ENCODE measurements around the gene NABP2. TPM values are rescaled to one million over a fixed set of nuclear protein-coding genes. Genes with fewer than 3 reads are reported as not detected.

The NABP2 gene
- total RNA-seq, 1 experiment from 2014 or later: 42.7 TPM

DNA sequence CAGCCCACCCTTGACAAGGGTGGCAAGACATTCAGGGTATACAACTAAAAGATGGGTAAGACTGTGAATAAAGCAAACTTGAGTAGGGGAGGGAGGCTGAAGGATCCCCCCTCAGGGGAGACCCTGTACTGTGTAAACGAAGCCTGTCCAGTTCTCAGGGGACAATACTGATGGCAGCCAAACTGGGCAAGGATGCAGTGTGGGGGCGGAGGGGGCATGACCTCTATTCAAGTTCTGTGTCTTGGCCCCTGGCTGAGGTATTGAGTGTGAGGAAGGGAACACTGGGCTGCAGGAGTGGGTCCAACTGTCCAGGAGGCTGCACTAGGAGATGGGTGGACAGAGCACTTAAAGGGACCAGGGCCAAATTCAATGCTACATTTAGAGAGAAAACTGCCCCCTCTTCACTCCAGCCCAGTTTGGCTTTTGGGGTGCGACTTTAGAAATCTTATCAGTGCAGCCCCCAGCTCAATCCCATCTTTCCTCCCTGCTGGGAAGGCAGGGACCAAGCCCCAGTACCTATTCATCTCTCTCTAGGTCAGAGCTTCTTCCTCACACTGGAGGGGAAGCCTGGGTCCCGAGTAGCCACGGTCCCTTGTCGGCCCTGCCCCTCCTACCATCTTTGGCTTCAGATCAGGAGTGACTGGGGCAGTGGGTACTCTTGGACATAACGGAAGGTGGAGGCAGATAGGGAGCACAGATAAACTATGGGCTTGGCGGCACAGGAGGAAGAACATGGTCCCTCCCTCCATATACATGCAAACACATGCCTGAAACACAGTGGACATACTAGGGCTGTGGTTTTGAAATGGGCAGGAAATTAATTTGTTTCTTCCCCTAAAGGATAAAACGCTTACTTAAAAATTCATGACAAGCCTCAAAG is 17.5 kb downstream of the NABP2 start:
- ChIA-PET CTCF (no interaction called here), POLR2A (no interaction called here)
- ATAC-seq (no peak), DNase-seq (ENCODE audit: low spot score) (no peak)
- H3K9me3 Mint-ChIP-seq: no peaks in the 10 kb centered on the region
- no peak overlapping the region for H3K4me3 Mint-ChIP-seq
- no peaks in the 10 kb centered on the region for H3K27me3 Mint-ChIP-seq (ENCODE audit: low read depth)
- peaks cover 52% of the 10 kb centered on the region for H3K36me3 Mint-ChIP-seq
- peaks cover 6% of the 10 kb centered on the region for H3K4me1 Mint-ChIP-seq
- TF ChIP-seq, protein P1, sequence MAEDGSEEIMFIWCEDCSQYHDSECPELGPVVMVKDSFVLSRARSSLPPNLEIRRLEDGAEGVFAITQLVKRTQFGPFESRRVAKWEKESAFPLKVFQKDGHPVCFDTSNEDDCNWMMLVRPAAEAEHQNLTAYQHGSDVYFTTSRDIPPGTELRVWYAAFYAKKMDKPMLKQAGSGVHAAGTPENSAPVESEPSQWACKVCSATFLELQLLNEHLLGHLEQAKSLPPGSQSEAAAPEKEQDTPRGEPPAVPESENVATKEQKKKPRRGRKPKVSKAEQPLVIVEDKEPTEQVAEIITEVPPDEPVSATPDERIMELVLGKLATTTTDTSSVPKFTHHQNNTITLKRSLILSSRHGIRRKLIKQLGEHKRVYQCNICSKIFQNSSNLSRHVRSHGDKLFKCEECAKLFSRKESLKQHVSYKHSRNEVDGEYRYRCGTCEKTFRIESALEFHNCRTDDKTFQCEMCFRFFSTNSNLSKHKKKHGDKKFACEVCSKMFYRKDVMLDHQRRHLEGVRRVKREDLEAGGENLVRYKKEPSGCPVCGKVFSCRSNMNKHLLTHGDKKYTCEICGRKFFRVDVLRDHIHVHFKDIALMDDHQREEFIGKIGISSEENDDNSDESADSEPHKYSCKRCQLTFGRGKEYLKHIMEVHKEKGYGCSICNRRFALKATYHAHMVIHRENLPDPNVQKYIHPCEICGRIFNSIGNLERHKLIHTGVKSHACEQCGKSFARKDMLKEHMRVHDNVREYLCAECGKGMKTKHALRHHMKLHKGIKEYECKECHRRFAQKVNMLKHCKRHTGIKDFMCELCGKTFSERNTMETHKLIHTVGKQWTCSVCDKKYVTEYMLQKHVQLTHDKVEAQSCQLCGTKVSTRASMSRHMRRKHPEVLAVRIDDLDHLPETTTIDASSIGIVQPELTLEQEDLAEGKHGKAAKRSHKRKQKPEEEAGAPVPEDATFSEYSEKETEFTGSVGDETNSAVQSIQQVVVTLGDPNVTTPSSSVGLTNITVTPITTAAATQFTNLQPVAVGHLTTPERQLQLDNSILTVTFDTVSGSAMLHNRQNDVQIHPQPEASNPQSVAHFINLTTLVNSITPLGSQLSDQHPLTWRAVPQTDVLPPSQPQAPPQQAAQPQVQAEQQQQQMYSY (CRISPR knock-in tag; IDR thresholded peaks at IDR 0.05): no peak
- no peak overlapping the region for H3K27ac Mint-ChIP-seq

DNA sequence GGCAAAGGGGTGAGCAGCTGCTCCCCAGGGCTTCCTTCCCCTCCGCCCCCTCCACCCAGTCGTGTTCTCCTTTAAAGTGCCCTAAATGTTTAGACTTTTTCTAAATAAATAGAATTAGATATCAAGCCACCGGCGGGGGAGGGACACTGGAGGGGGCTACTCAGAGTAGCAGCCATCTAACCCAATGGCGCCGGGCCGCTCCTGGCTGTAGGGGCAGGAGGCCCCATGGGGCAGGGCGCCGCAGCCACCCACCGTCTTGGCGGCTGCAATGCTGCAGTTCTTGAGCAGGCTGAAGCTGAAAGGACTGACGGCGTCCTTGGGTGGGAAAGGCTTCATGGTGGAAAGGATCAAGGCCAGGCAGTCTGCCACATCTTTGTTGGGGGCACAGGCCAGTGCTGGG is 18.8 kb downstream of the NABP2 start:
- peaks cover 63% of the 10 kb centered on the region for H3K36me3 Mint-ChIP-seq
- H3K4me3 Mint-ChIP-seq: no peak overlapping the region
- CTCF ChIA-PET: no interaction called here

More for the DNA sequence above, 18.8 kb downstream of the NABP2 start:
- Mint-ChIP-seq H3K27me3 (ENCODE audit: low read depth) (no peaks in the 10 kb centered on the region), H3K27ac (no peak overlapping the region), H3K4me1 (peaks cover 2% of the 10 kb centered on the region; the same call in 1 of the 2 replicates), H3K9me3 (no peaks in the 10 kb centered on the region)
- POLR2A ChIA-PET: interaction anchor here (1.3 kb wide), 1 partner anchor 14 kb away, joined by 3 read pairs; no protein-coding TSS in a partner anchor
- ATAC-seq (no peak), DNase-seq (ENCODE audit: low spot score) (no peak)
- TF ChIP-seq NR1H2 (CRISPR knock-in tag; IDR thresholded peaks at IDR 0.05): no peak
- no peak for TF ChIP-seq MXD4 (CRISPR knock-in tag; IDR thresholded peaks at IDR 0.05; ENCODE audit: borderline replicate concordance)
- TF ChIP-seq, protein P2, sequence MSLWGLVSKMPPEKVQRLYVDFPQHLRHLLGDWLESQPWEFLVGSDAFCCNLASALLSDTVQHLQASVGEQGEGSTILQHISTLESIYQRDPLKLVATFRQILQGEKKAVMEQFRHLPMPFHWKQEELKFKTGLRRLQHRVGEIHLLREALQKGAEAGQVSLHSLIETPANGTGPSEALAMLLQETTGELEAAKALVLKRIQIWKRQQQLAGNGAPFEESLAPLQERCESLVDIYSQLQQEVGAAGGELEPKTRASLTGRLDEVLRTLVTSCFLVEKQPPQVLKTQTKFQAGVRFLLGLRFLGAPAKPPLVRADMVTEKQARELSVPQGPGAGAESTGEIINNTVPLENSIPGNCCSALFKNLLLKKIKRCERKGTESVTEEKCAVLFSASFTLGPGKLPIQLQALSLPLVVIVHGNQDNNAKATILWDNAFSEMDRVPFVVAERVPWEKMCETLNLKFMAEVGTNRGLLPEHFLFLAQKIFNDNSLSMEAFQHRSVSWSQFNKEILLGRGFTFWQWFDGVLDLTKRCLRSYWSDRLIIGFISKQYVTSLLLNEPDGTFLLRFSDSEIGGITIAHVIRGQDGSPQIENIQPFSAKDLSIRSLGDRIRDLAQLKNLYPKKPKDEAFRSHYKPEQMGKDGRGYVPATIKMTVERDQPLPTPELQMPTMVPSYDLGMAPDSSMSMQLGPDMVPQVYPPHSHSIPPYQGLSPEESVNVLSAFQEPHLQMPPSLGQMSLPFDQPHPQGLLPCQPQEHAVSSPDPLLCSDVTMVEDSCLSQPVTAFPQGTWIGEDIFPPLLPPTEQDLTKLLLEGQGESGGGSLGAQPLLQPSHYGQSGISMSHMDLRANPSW (CRISPR knock-in tag; conservative IDR thresholded peaks at IDR 0.05; ENCODE audit: low read depth): no peak
- TF ChIP-seq, protein P3, sequence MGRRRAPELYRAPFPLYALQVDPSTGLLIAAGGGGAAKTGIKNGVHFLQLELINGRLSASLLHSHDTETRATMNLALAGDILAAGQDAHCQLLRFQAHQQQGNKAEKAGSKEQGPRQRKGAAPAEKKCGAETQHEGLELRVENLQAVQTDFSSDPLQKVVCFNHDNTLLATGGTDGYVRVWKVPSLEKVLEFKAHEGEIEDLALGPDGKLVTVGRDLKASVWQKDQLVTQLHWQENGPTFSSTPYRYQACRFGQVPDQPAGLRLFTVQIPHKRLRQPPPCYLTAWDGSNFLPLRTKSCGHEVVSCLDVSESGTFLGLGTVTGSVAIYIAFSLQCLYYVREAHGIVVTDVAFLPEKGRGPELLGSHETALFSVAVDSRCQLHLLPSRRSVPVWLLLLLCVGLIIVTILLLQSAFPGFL (CRISPR knock-in tag; IDR thresholded peaks at IDR 0.05; ENCODE audit: borderline replicate concordance): no peak
- no peak for TF ChIP-seq TEAD1 (CRISPR knock-in tag; IDR thresholded peaks at IDR 0.05)
- TF ChIP-seq, protein P4, sequence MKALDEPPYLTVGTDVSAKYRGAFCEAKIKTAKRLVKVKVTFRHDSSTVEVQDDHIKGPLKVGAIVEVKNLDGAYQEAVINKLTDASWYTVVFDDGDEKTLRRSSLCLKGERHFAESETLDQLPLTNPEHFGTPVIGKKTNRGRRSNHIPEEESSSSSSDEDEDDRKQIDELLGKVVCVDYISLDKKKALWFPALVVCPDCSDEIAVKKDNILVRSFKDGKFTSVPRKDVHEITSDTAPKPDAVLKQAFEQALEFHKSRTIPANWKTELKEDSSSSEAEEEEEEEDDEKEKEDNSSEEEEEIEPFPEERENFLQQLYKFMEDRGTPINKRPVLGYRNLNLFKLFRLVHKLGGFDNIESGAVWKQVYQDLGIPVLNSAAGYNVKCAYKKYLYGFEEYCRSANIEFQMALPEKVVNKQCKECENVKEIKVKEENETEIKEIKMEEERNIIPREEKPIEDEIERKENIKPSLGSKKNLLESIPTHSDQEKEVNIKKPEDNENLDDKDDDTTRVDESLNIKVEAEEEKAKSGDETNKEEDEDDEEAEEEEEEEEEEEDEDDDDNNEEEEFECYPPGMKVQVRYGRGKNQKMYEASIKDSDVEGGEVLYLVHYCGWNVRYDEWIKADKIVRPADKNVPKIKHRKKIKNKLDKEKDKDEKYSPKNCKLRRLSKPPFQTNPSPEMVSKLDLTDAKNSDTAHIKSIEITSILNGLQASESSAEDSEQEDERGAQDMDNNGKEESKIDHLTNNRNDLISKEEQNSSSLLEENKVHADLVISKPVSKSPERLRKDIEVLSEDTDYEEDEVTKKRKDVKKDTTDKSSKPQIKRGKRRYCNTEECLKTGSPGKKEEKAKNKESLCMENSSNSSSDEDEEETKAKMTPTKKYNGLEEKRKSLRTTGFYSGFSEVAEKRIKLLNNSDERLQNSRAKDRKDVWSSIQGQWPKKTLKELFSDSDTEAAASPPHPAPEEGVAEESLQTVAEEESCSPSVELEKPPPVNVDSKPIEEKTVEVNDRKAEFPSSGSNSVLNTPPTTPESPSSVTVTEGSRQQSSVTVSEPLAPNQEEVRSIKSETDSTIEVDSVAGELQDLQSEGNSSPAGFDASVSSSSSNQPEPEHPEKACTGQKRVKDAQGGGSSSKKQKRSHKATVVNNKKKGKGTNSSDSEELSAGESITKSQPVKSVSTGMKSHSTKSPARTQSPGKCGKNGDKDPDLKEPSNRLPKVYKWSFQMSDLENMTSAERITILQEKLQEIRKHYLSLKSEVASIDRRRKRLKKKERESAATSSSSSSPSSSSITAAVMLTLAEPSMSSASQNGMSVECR (CRISPR knock-in tag; IDR thresholded peaks at IDR 0.05; ENCODE audit: borderline replicate concordance): no peak
- TF ChIP-seq ZNF232 (CRISPR knock-in tag; IDR thresholded peaks at IDR 0.05): no peak
- TF ChIP-seq, protein P5, sequence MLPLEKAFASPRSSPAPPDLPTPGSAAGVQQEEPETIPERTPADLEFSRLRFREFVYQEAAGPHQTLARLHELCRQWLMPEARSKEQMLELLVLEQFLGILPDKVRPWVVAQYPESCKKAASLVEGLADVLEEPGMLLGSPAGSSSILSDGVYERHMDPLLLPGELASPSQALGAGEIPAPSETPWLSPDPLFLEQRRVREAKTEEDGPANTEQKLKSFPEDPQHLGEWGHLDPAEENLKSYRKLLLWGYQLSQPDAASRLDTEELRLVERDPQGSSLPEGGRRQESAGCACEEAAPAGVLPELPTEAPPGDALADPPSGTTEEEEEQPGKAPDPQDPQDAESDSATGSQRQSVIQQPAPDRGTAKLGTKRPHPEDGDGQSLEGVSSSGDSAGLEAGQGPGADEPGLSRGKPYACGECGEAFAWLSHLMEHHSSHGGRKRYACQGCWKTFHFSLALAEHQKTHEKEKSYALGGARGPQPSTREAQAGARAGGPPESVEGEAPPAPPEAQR (CRISPR knock-in tag; IDR thresholded peaks at IDR 0.05): no peak
- no peak for TF ChIP-seq HMGA2 (CRISPR knock-in tag; IDR thresholded peaks at IDR 0.05)
- TF ChIP-seq ZNF263 (CRISPR knock-in tag; IDR thresholded peaks at IDR 0.05; ENCODE audit: low read depth): no peak

Measured in WTC11 (cell line).